Testis (tissue), 2 donors: ENCODE measurements around the gene AASS.

Experiments used
- POLR2A ChIP-seq: fragments of 450-650 bp; IDR thresholded peaks from one replicate; pipeline ENCODE4 v1.6.1; 2017; ENCODE audit warnings: antibody characterized with exemption, mild to moderate bottlenecking, moderate library complexity
- TF ChIP-seq, protein P1 (sequence below), 3 experiments: fragments of 450-650 bp in 2 of 3; fragments of 200-600 bp in 1 of 3; sonication (generic) in 1 of 3; IDR thresholded peaks; one replicate each; pipeline ENCODE4 v1.5.1; 2016 to 2019; ENCODE audit warnings: antibody characterized with exemption in 3 of 3, mild to moderate bottlenecking in 2 of 3, moderate library complexity in 1 of 3

DNA sequence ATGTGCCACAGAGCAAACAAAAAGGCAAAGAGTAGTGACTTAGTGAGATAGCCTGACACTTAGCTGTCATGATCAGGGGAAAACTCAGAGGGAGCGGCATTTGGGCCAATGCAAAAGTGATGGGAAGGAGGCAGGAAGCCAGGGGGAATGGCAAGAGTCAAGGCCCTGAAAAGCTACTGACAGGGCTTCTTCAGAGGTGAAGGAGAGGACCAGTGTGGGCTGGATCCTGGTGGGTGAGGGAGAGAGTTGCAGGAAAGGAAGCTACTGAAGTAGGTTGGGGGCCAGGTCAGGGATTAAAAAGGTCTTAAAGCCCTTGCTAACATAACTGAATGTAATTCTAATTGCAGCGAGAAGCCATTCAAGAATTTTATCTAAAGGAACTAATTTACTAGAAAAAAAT is 117.0 kb downstream of the AASS start:
- TF ChIP-seq, protein P1, sequence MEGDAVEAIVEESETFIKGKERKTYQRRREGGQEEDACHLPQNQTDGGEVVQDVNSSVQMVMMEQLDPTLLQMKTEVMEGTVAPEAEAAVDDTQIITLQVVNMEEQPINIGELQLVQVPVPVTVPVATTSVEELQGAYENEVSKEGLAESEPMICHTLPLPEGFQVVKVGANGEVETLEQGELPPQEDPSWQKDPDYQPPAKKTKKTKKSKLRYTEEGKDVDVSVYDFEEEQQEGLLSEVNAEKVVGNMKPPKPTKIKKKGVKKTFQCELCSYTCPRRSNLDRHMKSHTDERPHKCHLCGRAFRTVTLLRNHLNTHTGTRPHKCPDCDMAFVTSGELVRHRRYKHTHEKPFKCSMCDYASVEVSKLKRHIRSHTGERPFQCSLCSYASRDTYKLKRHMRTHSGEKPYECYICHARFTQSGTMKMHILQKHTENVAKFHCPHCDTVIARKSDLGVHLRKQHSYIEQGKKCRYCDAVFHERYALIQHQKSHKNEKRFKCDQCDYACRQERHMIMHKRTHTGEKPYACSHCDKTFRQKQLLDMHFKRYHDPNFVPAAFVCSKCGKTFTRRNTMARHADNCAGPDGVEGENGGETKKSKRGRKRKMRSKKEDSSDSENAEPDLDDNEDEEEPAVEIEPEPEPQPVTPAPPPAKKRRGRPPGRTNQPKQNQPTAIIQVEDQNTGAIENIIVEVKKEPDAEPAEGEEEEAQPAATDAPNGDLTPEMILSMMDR (IDR thresholded peaks at IDR 0.05) = no peak
- no peak for TF ChIP-seq POLR2A
